WTC11 (cell line): ENCODE results near the gene MYLK2. TPM values are rescaled to one million over a fixed set of nuclear protein-coding genes. Genes with fewer than 3 reads are reported as not detected.
A peak's percentile ranks its signal among the peaks of the same experiment; 100 is the strongest.

ENCODE experiments used
- ATAC-seq: fragments of 200-7000 bp; cut with Tn5 transposase; 2 replicates; pipeline ENCODE4 v1.10.0; 2021; ENCODE audit warnings: mild to moderate bottlenecking, moderate library complexity
- CTCF ChIA-PET: fragments of 300-600 bp; sonication (Branson Sonifier 250); formaldehyde crosslinking; loops from one replicate; lab custom pipeline; 2021; ENCODE audit warnings: antibody characterized with exemption; lab: Charles Lee
- POLR2A ChIA-PET: fragments of 350-600 bp; sonication (Branson Sonifier 250); formaldehyde crosslinking; loops from one replicate; lab custom pipeline; 2021; ENCODE audit warnings: antibody characterized with exemption; lab: Charles Lee
- DNase-seq: peaks from one replicate; pipeline ENCODE4 v3.0.0; 2021; ENCODE audit warnings: low spot score
- H3K27ac Mint-ChIP-seq: 2 replicates; pipeline ENCODE4 v1.8.0; 2021; ENCODE audit warnings: mixed read lengths
- H3K27me3 Mint-ChIP-seq: 2 replicates; pipeline ENCODE4 v1.8.0; 2021; ENCODE audit warnings: low read depth, mild to moderate bottlenecking, moderate library complexity, mixed read lengths
- H3K36me3 Mint-ChIP-seq: 2 replicates; pipeline ENCODE4 v1.8.0; 2021; ENCODE audit warnings: mixed read lengths
- H3K4me1 Mint-ChIP-seq: 2 replicates; pipeline ENCODE4 v1.8.0; 2022; ENCODE audit warnings: mixed read lengths
- H3K4me3 Mint-ChIP-seq: 2 replicates; pipeline ENCODE4 v1.8.0; 2021; ENCODE audit warnings: mild to moderate bottlenecking, moderate library complexity, mixed read lengths
- H3K9me3 Mint-ChIP-seq: 2 replicates; pipeline ENCODE4 v1.8.0; 2021; ENCODE audit warnings: mixed read lengths
- ATF1 ChIP-seq: sonication (generic); formaldehyde crosslinking; IDR thresholded peaks from 2 replicates; pipeline ENCODE4 v1.8.1; 2023; ENCODE audit warnings: mild to moderate bottlenecking, moderate library complexity, missing genetic modification reagents
- E2F5 ChIP-seq: sonication (generic); formaldehyde crosslinking; IDR thresholded peaks from 2 replicates; pipeline ENCODE4 v1.8.1; 2022; ENCODE audit warnings: mild to moderate bottlenecking, moderate library complexity, missing genetic modification reagents
- ELF4 ChIP-seq: sonication (generic); formaldehyde crosslinking; IDR thresholded peaks from 2 replicates; pipeline ENCODE4 v1.8.1; 2022; ENCODE audit warnings: low read depth, mild to moderate bottlenecking, moderate library complexity, missing genetic modification reagents
- EMX1 ChIP-seq: fragments of 250-450 bp; sonication (Bioruptor Pico); IDR thresholded peaks from 2 replicates; pipeline ENCODE4 v1.8.0; 2021; ENCODE audit warnings: mild to moderate bottlenecking
- GRHL2 ChIP-seq: fragments of 250-450 bp; sonication (Bioruptor Pico); IDR thresholded peaks from 2 replicates; pipeline ENCODE4 v1.8.0; 2022; ENCODE audit warnings: mild to moderate bottlenecking, moderate library complexity; ENCODE audit not compliant: insufficient replicate concordance, severe bottlenecking
- MLX ChIP-seq: sonication (generic); formaldehyde crosslinking; IDR thresholded peaks from 2 replicates; pipeline ENCODE4 v1.8.1; 2023; ENCODE audit warnings: mild to moderate bottlenecking, missing genetic modification reagents, moderate library complexity
- NFATC4 ChIP-seq: fragments of 250-450 bp; sonication (Bioruptor Pico); IDR thresholded peaks from 2 replicates; pipeline ENCODE4 v1.9.0; 2021; ENCODE audit warnings: mild to moderate bottlenecking
- PREB ChIP-seq: sonication (generic); formaldehyde crosslinking; IDR thresholded peaks from 2 replicates; pipeline ENCODE4 v1.8.1; 2022; ENCODE audit warnings: mild to moderate bottlenecking, missing genetic modification reagents, moderate library complexity, borderline replicate concordance
- RELA ChIP-seq: sonication (generic); formaldehyde crosslinking; IDR thresholded peaks from 2 replicates; pipeline ENCODE4 v1.8.1; 2022; ENCODE audit warnings: missing genetic modification reagents, mild to moderate bottlenecking, borderline replicate concordance
- RORB ChIP-seq: fragments of 250-450 bp; sonication (Bioruptor Pico); IDR thresholded peaks from 2 replicates; pipeline ENCODE4 v1.9.0; 2021; ENCODE audit warnings: mild to moderate bottlenecking
- SOX15 ChIP-seq: fragments of 250-450 bp; sonication (Bioruptor Pico); IDR thresholded peaks from 2 replicates; pipeline ENCODE4 v1.9.0; 2021; ENCODE audit warnings: mild to moderate bottlenecking
- TEAD1 ChIP-seq: sonication (generic); formaldehyde crosslinking; IDR thresholded peaks from 2 replicates; pipeline ENCODE4 v1.8.0; 2022; ENCODE audit warnings: mild to moderate bottlenecking, missing genetic modification reagents
- ZBTB21 ChIP-seq: sonication (generic); formaldehyde crosslinking; IDR thresholded peaks from 2 replicates; pipeline ENCODE4 v1.8.1; 2023; ENCODE audit warnings: mild to moderate bottlenecking, missing genetic modification reagents, borderline replicate concordance
- ZNF121 ChIP-seq: sonication (generic); formaldehyde crosslinking; IDR thresholded peaks from 2 replicates; pipeline ENCODE4 v1.8.0; 2023; ENCODE audit warnings: missing genetic modification reagents
- ZNF263 ChIP-seq: sonication (generic); formaldehyde crosslinking; IDR thresholded peaks from 2 replicates; pipeline ENCODE4 v1.8.1; 2022; ENCODE audit warnings: low read depth, mild to moderate bottlenecking, moderate library complexity, missing genetic modification reagents
- ZNF423 ChIP-seq: fragments of 250-450 bp; sonication (Bioruptor Pico); IDR thresholded peaks from 2 replicates; pipeline ENCODE4 v2.1.2; 2022; ENCODE audit warnings: mild to moderate bottlenecking, moderate library complexity
- total RNA-seq: library from RNA; stranded (reverse); gene quantifications from 3 replicates; pipeline ENCODE4 v1.2.3, GENCODE V29; 2021
- TF ChIP-seq, protein P1 (sequence below): sonication (generic); formaldehyde crosslinking; IDR thresholded peaks from 2 replicates; pipeline ENCODE4 v1.8.0; 2022; ENCODE audit warnings: missing genetic modification reagents
- TF ChIP-seq, protein P2 (sequence below): sonication (generic); formaldehyde crosslinking; IDR thresholded peaks from 2 replicates; pipeline ENCODE4 v1.8.1; 2023; ENCODE audit warnings: mild to moderate bottlenecking, moderate library complexity, missing genetic modification reagents
- TF ChIP-seq, protein P3 (sequence below): sonication (generic); formaldehyde crosslinking; IDR thresholded peaks from 2 replicates; pipeline ENCODE4 v1.8.1; 2023; ENCODE audit warnings: mild to moderate bottlenecking, missing genetic modification reagents
- TF ChIP-seq, protein P4 (sequence below): sonication (generic); formaldehyde crosslinking; IDR thresholded peaks from 2 replicates; pipeline ENCODE4 v1.8.1; 2022; ENCODE audit warnings: missing genetic modification reagents, borderline replicate concordance

MYLK2 gene
- total RNA-seq, 1 experiment from 2014 or later, result 0.28 TPM

- ChIA-PET POLR2A (no interaction called here), CTCF (interaction anchor here (1.4 to 2.4 kb wide), 3 partner anchors 8 to 18 kb away, joined by 7 to 20 read pairs (median 11); no protein-coding TSS in a partner anchor)
- no peaks in the 10 kb centered on the region for H3K9me3 Mint-ChIP-seq
- no peak for TF ChIP-seq ATF1 (CRISPR knock-in tag)
- TF ChIP-seq ELF4 (CRISPR knock-in tag), result no peak
- no peak for TF ChIP-seq SOX15 (CRISPR knock-in tag)
- no peak for TF ChIP-seq NFATC4 (CRISPR knock-in tag)
- TF ChIP-seq, all 79 proteins: peak for 0
- ATAC-seq (no peak), DNase-seq (no peak)
- H3K36me3 Mint-ChIP-seq, result no peaks in the 10 kb centered on the region
- H3K27me3 Mint-ChIP-seq, result no peaks in the 10 kb centered on the region
- H3K4me3 Mint-ChIP-seq, result no peak overlapping the region
- peaks cover 28% of the 10 kb centered on the region for H3K4me1 Mint-ChIP-seq
- no peak overlapping the region for H3K27ac Mint-ChIP-seq
These were observed 22.8 kb downstream of the MYLK2 start for GRCh38 chr20:31841928-31842327.

DNA sequence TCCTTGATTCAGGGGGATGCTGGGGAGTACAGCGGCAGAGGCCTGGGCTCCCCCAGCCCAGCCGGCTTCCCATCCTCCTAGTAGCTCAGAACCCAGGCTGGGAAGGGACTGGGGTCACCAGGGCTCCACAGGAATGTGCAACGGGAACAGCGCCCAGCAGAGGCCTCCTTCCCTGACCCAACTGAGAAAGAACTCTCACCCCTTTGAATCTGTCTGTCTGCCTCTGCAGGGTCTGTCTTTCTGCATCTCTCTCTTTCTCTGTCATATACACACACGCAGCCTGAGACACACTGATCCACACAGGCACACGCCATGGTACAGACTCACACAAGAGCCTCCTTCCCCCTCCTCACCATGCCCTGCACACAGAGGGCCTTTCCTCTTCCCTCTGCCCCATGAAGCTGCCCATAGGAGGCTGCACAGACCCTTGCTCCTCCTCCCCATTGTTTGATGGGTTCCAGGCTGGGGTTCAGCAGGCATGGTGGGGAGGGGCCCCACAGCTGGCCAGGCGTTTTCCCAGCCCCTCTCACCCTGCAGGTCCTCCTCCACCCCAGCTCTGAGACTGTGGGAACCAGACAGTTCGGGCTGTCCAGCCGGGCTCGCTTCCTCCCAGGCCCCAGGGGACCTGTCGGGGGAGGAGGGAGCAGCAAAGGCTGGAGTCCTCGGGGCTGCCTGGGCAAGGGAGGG, 23.5 kb downstream of the MYLK2 start:
- Mint-ChIP-seq H3K4me3 (no peak overlapping the region), H3K27me3 (no peaks in the 10 kb centered on the region), H3K9me3 (no peaks in the 10 kb centered on the region), H3K4me1 (peaks cover 25% of the 10 kb centered on the region), H3K27ac (no peak overlapping the region), H3K36me3 (no peaks in the 10 kb centered on the region)
- ATAC-seq (peak; percentile 26), DNase-seq (no peak)
- CTCF ChIA-PET, result interaction anchor here (0.6 to 2.4 kb wide), 5 partner anchors 8 to 540 kb away, joined by 3 to 20 read pairs (median 7); no protein-coding TSS in a partner anchor
- POLR2A ChIA-PET, result no interaction called here
- peak; percentile 66; the same call in 1 of the 2 replicates for TF ChIP-seq ZNF263 (CRISPR knock-in tag)
- TF ChIP-seq RELA (CRISPR knock-in tag), result no peak

DNA sequence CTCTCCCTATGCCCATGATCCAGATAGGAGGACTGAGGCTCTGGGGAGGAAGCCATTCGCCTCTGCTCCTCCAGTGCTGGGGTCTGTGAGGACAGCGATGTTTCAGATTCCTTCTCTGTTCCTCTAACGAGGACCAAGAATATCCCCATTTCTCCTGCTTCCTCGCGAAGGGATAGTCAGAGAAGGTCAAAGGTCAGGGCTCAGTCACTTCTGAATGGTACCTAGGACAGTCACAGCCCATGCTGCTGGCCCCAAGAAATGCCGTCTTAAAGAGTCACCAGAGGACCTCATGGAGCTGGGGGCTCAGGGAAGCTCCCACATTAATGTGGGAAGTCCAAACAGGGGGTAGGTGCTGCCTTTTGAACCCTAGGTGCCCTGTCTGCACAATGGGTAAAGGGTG, 24.1 kb downstream of the MYLK2 start:
- Mint-ChIP-seq H3K4me3 (no peak overlapping the region), H3K9me3 (no peaks in the 10 kb centered on the region), H3K36me3 (no peaks in the 10 kb centered on the region), H3K4me1 (peaks cover 25% of the 10 kb centered on the region), H3K27ac (no peak overlapping the region), H3K27me3 (no peaks in the 10 kb centered on the region)
- DNase-seq, result no peak
- ChIA-PET POLR2A (interaction anchor here (0.6 kb wide), 1 partner anchor 184 kb away, joined by 4 read pairs; no protein-coding TSS in a partner anchor), CTCF (interaction anchor here (1.2 to 2.4 kb wide), 4 partner anchors 9 to 20 kb away, joined by 3 to 20 read pairs (median 9); no protein-coding TSS in a partner anchor)
- no peak for ATAC-seq
- TF ChIP-seq EMX1 (CRISPR knock-in tag) (no peak), SOX15 (CRISPR knock-in tag) (no peak), ZBTB21 (CRISPR knock-in tag) (no peak), GRHL2 (CRISPR knock-in tag) (no peak), MLX (CRISPR knock-in tag) (no peak), ZNF121 (no peak), E2F5 (no peak), ZNF423 (no peak), TEAD1 (no peak), PREB (CRISPR knock-in tag) (no peak), RORB (CRISPR knock-in tag) (no peak)
- TF ChIP-seq, protein P1, sequence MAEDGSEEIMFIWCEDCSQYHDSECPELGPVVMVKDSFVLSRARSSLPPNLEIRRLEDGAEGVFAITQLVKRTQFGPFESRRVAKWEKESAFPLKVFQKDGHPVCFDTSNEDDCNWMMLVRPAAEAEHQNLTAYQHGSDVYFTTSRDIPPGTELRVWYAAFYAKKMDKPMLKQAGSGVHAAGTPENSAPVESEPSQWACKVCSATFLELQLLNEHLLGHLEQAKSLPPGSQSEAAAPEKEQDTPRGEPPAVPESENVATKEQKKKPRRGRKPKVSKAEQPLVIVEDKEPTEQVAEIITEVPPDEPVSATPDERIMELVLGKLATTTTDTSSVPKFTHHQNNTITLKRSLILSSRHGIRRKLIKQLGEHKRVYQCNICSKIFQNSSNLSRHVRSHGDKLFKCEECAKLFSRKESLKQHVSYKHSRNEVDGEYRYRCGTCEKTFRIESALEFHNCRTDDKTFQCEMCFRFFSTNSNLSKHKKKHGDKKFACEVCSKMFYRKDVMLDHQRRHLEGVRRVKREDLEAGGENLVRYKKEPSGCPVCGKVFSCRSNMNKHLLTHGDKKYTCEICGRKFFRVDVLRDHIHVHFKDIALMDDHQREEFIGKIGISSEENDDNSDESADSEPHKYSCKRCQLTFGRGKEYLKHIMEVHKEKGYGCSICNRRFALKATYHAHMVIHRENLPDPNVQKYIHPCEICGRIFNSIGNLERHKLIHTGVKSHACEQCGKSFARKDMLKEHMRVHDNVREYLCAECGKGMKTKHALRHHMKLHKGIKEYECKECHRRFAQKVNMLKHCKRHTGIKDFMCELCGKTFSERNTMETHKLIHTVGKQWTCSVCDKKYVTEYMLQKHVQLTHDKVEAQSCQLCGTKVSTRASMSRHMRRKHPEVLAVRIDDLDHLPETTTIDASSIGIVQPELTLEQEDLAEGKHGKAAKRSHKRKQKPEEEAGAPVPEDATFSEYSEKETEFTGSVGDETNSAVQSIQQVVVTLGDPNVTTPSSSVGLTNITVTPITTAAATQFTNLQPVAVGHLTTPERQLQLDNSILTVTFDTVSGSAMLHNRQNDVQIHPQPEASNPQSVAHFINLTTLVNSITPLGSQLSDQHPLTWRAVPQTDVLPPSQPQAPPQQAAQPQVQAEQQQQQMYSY (CRISPR knock-in tag), result no peak
- TF ChIP-seq, protein P2, sequence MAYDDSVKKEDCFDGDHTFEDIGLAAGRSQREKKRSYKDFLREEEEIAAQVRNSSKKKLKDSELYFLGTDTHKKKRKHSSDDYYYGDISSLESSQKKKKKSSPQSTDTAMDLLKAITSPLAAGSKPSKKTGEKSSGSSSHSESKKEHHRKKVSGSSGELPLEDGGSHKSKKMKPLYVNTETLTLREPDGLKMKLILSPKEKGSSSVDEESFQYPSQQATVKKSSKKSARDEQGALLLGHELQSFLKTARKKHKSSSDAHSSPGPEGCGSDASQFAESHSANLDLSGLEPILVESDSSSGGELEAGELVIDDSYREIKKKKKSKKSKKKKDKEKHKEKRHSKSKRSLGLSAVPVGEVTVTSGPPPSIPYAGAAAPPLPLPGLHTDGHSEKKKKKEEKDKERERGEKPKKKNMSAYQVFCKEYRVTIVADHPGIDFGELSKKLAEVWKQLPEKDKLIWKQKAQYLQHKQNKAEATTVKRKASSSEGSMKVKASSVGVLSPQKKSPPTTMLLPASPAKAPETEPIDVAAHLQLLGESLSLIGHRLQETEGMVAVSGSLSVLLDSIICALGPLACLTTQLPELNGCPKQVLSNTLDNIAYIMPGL (CRISPR knock-in tag), result no peak
- TF ChIP-seq, protein P3, sequence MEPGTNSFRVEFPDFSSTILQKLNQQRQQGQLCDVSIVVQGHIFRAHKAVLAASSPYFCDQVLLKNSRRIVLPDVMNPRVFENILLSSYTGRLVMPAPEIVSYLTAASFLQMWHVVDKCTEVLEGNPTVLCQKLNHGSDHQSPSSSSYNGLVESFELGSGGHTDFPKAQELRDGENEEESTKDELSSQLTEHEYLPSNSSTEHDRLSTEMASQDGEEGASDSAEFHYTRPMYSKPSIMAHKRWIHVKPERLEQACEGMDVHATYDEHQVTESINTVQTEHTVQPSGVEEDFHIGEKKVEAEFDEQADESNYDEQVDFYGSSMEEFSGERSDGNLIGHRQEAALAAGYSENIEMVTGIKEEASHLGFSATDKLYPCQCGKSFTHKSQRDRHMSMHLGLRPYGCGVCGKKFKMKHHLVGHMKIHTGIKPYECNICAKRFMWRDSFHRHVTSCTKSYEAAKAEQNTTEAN (CRISPR knock-in tag), result no peak
- TF ChIP-seq, protein P4, sequence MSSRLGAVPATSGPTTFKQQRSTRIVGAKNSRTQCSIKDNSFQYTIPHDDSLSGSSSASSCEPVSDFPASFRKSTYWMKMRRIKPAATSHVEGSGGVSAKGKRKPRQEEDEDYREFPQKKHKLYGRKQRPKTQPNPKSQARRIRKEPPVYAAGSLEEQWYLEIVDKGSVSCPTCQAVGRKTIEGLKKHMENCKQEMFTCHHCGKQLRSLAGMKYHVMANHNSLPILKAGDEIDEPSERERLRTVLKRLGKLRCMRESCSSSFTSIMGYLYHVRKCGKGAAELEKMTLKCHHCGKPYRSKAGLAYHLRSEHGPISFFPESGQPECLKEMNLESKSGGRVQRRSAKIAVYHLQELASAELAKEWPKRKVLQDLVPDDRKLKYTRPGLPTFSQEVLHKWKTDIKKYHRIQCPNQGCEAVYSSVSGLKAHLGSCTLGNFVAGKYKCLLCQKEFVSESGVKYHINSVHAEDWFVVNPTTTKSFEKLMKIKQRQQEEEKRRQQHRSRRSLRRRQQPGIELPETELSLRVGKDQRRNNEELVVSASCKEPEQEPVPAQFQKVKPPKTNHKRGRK (CRISPR knock-in tag), result no peak
